HG02973 (cell line): ENCODE results near the gene CCDC81.
"Not testable (repeated sequence)": the region's sequence is repeated elsewhere in the genome, so short reads cannot be mapped to it uniquely, and the experiment has no call there.

Experiments
- ATAC-seq: cut with Tn5 transposase; IDR thresholded peaks from one replicate; pipeline ENCODE4 v1.9.1; 2021; ENCODE audit warnings: moderate library complexity; ENCODE audit not compliant: unreplicated experiment

CCDC81 gene

GRCh38 chr11:86374586-86374985, at the start of gene CCDC81:
TSS of gene CCDC81 (plus strand) at chr11:86374887. CDS start at chr11:86375164, 277 bp downstream.
- ATAC-seq: no peak

GRCh38 chr11:86335131-86335767, 39.4 kb upstream of the CCDC81 start:
- ATAC-seq: no peak

GRCh38 chr11:86337227-86337626, 37.5 kb upstream of the CCDC81 start:
- ATAC-seq: no peak

GRCh38 chr11:86341382-86341781, 33.3 kb upstream of the CCDC81 start:
- ATAC-seq: no peak

GRCh38 chr11:86346513-86346912, 28.2 kb upstream of the CCDC81 start:
- ATAC-seq: no peak

- no peak for ATAC-seq
Observed at GRCh38 chr11:86355256-86355655, 19.4 kb upstream of the CCDC81 start.

- ATAC-seq: not testable (repeated sequence)
Observed at GRCh38 chr11:86357412-86357811, 17.3 kb upstream of the CCDC81 start.

- no peak for ATAC-seq
Observed at GRCh38 chr11:86358720-86359119, 16.0 kb upstream of the CCDC81 start.

GRCh38 chr11:86360775-86361395, 13.8 kb upstream of the CCDC81 start:
- ATAC-seq: no peak

GRCh38 chr11:86363424-86363823, 11.3 kb upstream of the CCDC81 start:
- no peak for ATAC-seq

GRCh38 chr11:86365546-86365945, 9.1 kb upstream of the CCDC81 start:
- no peak for ATAC-seq

GRCh38 chr11:86369668-86370067, 5.0 kb upstream of the CCDC81 start:
- no peak for ATAC-seq

GRCh38 chr11:86370171-86370570, 4.5 kb upstream of the CCDC81 start:
- no peak for ATAC-seq

GRCh38 chr11:86370922-86371594, 3.6 kb upstream of the CCDC81 start:
- no peak for ATAC-seq

GRCh38 chr11:86372041-86372440, 2.6 kb upstream of the CCDC81 start:
- ATAC-seq: no peak

GRCh38 chr11:86372586-86372985, 2.1 kb upstream of the CCDC81 start:
- ATAC-seq: no peak

- no peak for ATAC-seq
Observed at GRCh38 chr11:86374069-86374468, 618 bp upstream of the CCDC81 start.

- no peak for ATAC-seq
Observed at GRCh38 chr11:86377972-86378371, 3.3 kb downstream of the CCDC81 start.

- no peak for ATAC-seq
Observed at GRCh38 chr11:86380295-86381059, 5.8 kb downstream of the CCDC81 start.

GRCh38 chr11:86383041-86383955, 8.6 kb downstream of the CCDC81 start:
- no peak for ATAC-seq
